Panc1 (cell line): ENCODE measurements around the gene HOMER1.

ENCODE experiments used
- CTCF ChIP-seq: fragments of 450-650 bp; IDR thresholded peaks from 2 replicates; pipeline ENCODE4 v1.5.1; 2017; ENCODE audit warnings: mild to moderate bottlenecking
- REST ChIP-seq, 2 experiments: IDR thresholded peaks; 2 replicates each; pipeline ENCODE4 v1.6.1; 2011 to 2012; ENCODE audit warnings: low read depth in 2 of 2, control low read depth in 1 of 2, low read length in 1 of 2, mild to moderate bottlenecking in 1 of 2, moderate library complexity in 1 of 2; ENCODE audit not compliant: insufficient read depth in 1 of 2
- SIN3A ChIP-seq: IDR thresholded peaks from 2 replicates; pipeline ENCODE4 v1.6.1; 2012; ENCODE audit warnings: low read depth, mild to moderate bottlenecking, low read length, moderate library complexity, borderline replicate concordance; ENCODE audit not compliant: insufficient read depth

GRCh38 chr5:79413112-79413511 is 100.8 kb downstream of the HOMER1 start:
- TF ChIP-seq CTCF: no peak
- TF ChIP-seq SIN3A: no peak
- no peak for TF ChIP-seq REST (IDR thresholded peaks at IDR 0.05; ENCODE audit: insufficient read depth in 1 of 2, low read depth in 2 of 2, low read length in 1 of 2)
